H1 (cell line): ENCODE results near the gene CFLAR. TPM values are rescaled to one million over a fixed set of nuclear protein-coding genes. Genes with fewer than 3 reads are reported as not detected.

Experiments used
- CREB1 ChIP-seq: IDR thresholded peaks from 2 replicates; pipeline ENCODE4 v1.6.1; 2012; ENCODE audit warnings: inconsistent platforms
- EGR1 ChIP-seq: IDR thresholded peaks from 2 replicates; pipeline ENCODE4 v1.6.1; 2011; ENCODE audit warnings: low read depth, low read length, borderline replicate concordance
- GABPA ChIP-seq: IDR thresholded peaks from 2 replicates; pipeline ENCODE4 v1.6.1; 2011; ENCODE audit warnings: mild to moderate bottlenecking, low read length, moderate library complexity, borderline replicate concordance; ENCODE audit not compliant: insufficient read depth
- RNF2 ChIP-seq: fragments of 200-900, 300-1000 bp; sonication (generic); IDR thresholded peaks from 2 replicates; pipeline ENCODE4 v1.7.1; 2016; ENCODE audit warnings: borderline replicate concordance, low read depth, mild to moderate bottlenecking, antibody characterized with exemption, low read length; ENCODE audit not compliant: poor library complexity, severe bottlenecking; ENCODE audit errors: missing control alignments
- TAF1 ChIP-seq: IDR thresholded peaks from 2 replicates; pipeline ENCODE4 v1.6.1; 2011; ENCODE audit warnings: mild to moderate bottlenecking, low read depth, low read length
- polyA plus RNA-seq, 7 experiments: library from polyadenylated mRNA; depleted of rRNA in 3 of 7; stranded (reverse) in 5 of 7; unstranded in 2 of 7; fragments of >200 nt in 5 of 7; fragments of 200-250 nt in 2 of 7; gene quantifications; 1 replicate in 5 of 7; 2 replicates in 1 of 7; 4 replicates in 1 of 7; pipeline versions ENCODE4 v1.2.1 to v1.2.3, GENCODE V29; 2011 to 2013; ENCODE audit warnings: missing spikeins in 2 of 7, mixed read lengths in 2 of 7
- total RNA-seq: library from RNA; stranded (reverse); fragmentation: NEBNext Ultra II Directional; extraction: Animal tissue kit (Norgen Biotek cat#: 25700); gene quantifications from 2 replicates; pipeline ENCODE4 v1.2.1, GENCODE V29; 2021
- TF ChIP-seq, protein P1 (sequence below): IDR thresholded peaks from 2 replicates; pipeline ENCODE4 v1.6.1; 2011; ENCODE audit warnings: low read depth, mild to moderate bottlenecking, low read length; ENCODE audit not compliant: insufficient read depth

CFLAR gene
- total and polyA plus RNA-seq, 2 of the 8 experiments (the other 6 are each of a cell fraction or from before 2014, with no cell fraction given), result 1.1 to 3.9 TPM

DNA sequence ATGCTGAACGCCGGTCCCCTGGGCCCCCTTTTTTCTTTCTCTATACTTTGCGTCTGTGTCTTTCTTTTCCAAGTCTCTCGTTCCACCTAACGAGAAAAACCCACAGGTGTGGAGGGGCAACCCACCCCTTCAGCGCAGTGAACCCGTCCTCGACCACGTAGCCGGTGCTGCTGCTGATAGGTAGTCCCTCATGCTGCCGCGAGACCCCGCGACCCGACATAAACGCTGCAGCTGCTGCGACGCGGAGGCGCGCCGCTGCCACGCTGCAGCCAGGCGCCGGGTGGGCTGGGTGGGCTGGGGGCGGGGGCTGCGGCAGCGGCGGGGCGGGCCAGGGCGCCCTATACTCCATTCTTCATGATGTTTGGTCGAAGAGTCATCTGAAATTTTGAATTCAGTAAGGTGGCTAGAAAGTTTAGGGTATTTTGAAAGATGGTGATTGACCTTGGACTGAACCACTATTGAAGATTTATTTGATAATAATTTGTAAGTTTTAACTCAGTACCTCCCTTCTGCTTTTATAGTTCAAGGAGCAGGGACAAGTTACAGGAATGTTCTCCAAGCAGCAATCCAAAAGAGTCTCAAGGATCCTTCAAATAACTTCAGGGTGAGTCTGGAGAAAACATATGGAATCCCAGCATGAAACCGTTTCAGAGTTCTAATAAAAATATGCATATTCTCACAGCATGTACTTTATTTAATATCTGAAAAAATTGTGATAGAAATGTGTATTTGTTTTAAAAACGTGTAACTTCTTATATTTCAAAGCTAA lies 24.1 kb downstream of the CFLAR start (continued):
- no peak for TF ChIP-seq GABPA
- TF ChIP-seq RNF2, result no peak
- no peak for TF ChIP-seq EGR1
- TF ChIP-seq, protein P1, sequence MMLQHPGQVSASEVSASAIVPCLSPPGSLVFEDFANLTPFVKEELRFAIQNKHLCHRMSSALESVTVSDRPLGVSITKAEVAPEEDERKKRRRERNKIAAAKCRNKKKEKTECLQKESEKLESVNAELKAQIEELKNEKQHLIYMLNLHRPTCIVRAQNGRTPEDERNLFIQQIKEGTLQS, result no peak
- TF ChIP-seq CREB1, result no peak
- TF ChIP-seq TAF1, result no peak
